Stomach (tissue), 4 donors: ENCODE results near the gene FFAR4.

Experiments
- EP300 ChIP-seq: sonication (generic); formaldehyde crosslinking; IDR thresholded peaks from one replicate; pipeline ENCODE4 v1.6.1; 2017; ENCODE audit warnings: antibody characterized with exemption
- POLR2AphosphoS5 ChIP-seq, 3 donors: sonication (generic); formaldehyde crosslinking; IDR thresholded peaks; one replicate each; pipeline ENCODE4 v1.6.1; 2016; ENCODE audit warnings: antibody characterized with exemption in 3 of 3
- TF ChIP-seq, protein P1 (sequence below), 7 experiments: fragments of 450-650 bp in 4 of 7; fragments of 200-600 bp in 3 of 7; sonication (generic) in 3 of 7; IDR thresholded peaks; one replicate each; pipeline ENCODE4 v1.5.1; 2016 to 2019; ENCODE audit warnings: antibody characterized with exemption in 7 of 7, control low read depth in 2 of 7, mild to moderate bottlenecking in 1 of 7

DNA sequence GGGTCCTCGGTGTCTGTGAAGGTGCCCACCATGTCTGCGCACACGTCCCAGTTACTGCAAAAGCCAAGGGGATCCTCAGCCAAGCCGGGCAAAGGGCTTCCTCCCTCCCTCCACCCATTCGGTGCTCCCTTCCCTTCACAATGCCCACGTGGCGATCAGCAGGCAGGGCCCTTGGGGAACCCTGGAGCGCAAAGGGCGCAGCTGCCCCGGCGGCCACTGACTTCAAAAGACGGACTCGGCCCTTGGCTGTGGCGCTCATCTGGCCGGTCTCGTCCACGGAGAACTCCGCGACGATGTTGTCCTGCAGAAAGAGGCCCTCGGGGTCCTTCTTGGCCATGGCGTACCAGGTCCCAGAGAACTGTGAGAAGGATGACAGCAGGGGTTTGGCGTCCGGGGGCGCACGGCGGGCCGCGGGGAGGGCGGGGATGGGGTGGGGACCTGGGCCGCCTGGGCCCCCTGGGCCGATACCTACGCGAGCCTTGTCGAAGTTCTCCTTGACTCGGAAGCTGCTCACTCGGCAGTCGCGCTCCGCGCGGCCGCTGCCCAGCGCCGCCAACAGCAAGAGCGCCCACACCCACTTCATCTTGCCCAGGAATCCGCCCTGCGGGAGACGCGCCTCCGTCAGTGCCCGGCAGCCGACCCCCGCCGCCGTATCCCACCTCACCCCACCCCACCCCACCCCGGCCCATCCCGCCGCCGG lies 34.1 kb downstream of the FFAR4 start:
- no peak for TF ChIP-seq POLR2AphosphoS5 (IDR thresholded peaks at IDR 0.05)
- no peak for TF ChIP-seq EP300
- TF ChIP-seq, protein P1, sequence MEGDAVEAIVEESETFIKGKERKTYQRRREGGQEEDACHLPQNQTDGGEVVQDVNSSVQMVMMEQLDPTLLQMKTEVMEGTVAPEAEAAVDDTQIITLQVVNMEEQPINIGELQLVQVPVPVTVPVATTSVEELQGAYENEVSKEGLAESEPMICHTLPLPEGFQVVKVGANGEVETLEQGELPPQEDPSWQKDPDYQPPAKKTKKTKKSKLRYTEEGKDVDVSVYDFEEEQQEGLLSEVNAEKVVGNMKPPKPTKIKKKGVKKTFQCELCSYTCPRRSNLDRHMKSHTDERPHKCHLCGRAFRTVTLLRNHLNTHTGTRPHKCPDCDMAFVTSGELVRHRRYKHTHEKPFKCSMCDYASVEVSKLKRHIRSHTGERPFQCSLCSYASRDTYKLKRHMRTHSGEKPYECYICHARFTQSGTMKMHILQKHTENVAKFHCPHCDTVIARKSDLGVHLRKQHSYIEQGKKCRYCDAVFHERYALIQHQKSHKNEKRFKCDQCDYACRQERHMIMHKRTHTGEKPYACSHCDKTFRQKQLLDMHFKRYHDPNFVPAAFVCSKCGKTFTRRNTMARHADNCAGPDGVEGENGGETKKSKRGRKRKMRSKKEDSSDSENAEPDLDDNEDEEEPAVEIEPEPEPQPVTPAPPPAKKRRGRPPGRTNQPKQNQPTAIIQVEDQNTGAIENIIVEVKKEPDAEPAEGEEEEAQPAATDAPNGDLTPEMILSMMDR (IDR thresholded peaks at IDR 0.05), result no peak
